ENCODE results near the gene EMC9.

DNA sequence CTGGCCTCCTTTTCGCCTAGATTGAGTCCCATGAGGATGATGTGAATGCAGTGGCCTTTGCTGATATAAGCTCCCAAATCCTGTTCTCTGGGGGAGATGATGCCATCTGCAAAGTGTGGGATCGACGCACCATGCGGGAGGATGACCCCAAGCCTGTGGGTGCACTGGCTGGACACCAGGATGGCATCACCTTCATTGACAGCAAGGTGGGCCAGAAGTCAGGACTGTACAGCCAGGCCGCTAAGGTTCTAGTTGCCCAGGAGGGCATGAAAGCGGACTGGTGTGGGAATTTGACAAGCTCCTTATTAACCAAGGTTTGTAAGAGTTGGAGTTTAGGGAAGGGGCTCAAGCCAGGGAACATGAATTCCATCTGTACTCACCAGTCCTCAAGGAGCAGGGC is 21.7 kb downstream of the EMC9 start:
- TF ChIP-seq, protein P1, sequence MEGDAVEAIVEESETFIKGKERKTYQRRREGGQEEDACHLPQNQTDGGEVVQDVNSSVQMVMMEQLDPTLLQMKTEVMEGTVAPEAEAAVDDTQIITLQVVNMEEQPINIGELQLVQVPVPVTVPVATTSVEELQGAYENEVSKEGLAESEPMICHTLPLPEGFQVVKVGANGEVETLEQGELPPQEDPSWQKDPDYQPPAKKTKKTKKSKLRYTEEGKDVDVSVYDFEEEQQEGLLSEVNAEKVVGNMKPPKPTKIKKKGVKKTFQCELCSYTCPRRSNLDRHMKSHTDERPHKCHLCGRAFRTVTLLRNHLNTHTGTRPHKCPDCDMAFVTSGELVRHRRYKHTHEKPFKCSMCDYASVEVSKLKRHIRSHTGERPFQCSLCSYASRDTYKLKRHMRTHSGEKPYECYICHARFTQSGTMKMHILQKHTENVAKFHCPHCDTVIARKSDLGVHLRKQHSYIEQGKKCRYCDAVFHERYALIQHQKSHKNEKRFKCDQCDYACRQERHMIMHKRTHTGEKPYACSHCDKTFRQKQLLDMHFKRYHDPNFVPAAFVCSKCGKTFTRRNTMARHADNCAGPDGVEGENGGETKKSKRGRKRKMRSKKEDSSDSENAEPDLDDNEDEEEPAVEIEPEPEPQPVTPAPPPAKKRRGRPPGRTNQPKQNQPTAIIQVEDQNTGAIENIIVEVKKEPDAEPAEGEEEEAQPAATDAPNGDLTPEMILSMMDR (IDR thresholded peaks at IDR 0.05), result no peak
- no peak for TF ChIP-seq POLR2A (IDR thresholded peaks at IDR 0.05)

Measured in thyroid gland (tissue), 4 donors.